GM21515 (cell line): ENCODE data around the gene MARCKS.
A peak's percentile ranks its signal among the peaks of the same experiment; 100 is the strongest.

Experiments
- ATAC-seq: cut with Tn5 transposase; IDR thresholded peaks from one replicate; pipeline ENCODE4 v1.9.1; 2021; ENCODE audit not compliant: unreplicated experiment

Gene MARCKS, protein sequence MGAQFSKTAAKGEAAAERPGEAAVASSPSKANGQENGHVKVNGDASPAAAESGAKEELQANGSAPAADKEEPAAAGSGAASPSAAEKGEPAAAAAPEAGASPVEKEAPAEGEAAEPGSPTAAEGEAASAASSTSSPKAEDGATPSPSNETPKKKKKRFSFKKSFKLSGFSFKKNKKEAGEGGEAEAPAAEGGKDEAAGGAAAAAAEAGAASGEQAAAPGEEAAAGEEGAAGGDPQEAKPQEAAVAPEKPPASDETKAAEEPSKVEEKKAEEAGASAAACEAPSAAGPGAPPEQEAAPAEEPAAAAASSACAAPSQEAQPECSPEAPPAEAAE

GRCh38 chr6:113856625-113857555 lies at the start of gene MARCKS:
TSS of gene MARCKS (plus strand) at chr6:113857345. CDS start at chr6:113857746, 401 bp downstream.
- ATAC-seq = peak; percentile 43

GRCh38 chr6:113809826-113810225 lies 47.3 kb upstream of the MARCKS start:
- ATAC-seq = peak; percentile 66

- no peak for ATAC-seq
Measured at GRCh38 chr6:113813142-113813541, 44.0 kb upstream of the MARCKS start.

DNA sequence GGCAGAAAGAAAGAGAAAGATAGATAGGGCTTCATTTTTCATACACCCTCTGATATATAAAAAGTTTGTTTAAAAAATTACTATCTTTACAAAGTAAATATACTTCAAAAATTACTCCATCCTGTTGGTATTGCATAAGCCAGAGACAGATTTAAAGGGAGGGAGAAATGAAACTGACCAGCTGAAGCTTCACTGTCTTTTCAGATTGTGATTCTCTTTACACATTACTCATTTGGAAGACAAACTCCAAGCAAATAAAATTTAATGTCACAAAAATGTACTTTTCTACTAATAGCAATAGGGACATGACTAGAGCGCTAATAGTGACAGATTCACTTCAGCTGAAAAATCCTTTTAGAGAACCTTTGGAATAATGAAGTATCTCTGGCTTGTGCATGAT lies 38.6 kb upstream of the MARCKS start:
- ATAC-seq = no peak

DNA sequence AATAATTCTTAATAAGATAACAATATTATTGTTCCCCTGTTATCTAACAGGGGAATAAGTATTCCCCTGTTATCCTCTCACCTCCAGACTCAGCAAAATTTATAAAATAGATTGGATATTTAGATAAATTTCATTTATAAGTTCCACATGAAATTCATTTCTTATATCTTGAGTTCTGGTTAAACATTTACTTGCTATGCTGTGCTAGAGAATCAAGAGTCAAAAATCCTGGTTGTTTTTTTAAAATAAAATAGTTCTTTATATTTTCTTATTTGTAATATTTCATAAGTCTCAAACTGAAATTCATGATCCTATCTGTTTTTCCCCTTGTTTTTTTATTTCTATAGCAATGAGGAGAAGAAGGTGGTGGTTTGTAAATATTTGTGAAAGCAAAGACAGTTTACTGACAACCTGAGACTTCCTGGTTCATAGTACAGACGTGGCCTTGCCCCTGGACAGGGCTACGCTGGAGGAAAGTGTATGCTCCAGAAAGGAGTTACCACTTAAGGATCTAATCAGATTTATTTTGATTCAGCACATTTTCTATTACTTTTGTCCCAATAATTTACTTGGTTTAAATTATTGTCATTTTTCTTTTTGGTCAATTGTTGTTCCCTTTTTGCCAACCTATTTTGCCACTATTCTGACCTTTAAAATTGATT lies 37.8 kb upstream of the MARCKS start:
- ATAC-seq = no peak

DNA sequence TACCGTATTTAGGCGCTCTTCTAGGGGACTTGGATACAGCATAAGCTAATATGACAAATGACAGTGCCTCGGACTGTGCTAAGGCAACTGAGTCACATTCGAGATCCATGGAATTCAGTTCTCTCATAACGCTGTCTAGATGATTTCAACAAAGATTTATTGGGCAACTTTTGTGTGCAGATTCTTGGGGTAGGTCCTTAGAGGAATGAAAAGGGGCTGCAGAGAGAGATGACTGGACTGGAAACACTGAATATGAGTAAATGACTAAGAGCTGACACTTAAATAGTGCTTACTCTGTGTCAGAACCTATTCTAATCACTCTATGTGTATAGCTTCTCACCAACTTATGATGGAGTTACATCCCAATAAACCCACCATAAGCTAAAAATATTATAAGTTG lies 36.4 kb upstream of the MARCKS start:
- ATAC-seq = no peak

GRCh38 chr6:113821445-113821844 lies 35.7 kb upstream of the MARCKS start:
- ATAC-seq = no peak

DNA sequence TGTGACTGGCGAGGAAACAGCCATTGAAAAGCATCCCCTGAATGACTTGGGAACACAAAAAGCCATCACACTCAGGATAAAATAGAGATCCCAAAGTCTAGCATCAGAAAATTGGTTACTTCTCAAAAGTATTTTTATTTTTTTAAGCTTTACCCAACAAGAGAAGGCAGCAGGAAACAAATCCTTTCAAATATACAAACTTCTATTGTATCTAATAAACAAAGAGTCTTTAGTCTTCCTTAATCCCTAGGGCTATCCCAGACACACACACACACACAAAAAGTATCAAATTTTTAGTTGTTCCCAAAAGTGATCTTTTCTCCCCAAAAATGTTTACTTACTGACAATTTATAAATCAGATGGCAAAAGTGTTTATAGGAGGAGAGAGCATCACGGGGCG lies 33.2 kb upstream of the MARCKS start:
- no peak for ATAC-seq

GRCh38 chr6:113824411-113824810 lies 32.7 kb upstream of the MARCKS start:
- ATAC-seq = no peak

DNA sequence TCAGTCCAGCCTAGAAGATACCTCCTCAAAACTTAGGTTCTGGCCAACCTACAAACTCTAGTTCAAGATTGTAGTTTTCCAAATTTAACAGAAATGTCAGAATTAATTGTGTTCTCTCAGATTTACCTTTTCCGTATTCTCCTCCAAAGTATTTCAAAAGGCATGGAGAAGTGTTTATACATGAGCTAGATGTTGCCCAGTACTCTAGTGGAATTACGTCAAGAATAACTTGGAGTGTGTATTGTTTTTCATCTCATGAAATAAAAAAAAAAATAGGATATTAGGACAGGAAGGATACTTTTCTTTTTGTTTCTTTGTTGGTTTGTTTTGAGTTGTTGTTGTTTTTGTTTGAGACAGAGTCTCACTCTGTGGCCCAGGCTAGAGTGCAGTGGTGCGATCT lies 32.3 kb upstream of the MARCKS start:
- no peak for ATAC-seq

DNA sequence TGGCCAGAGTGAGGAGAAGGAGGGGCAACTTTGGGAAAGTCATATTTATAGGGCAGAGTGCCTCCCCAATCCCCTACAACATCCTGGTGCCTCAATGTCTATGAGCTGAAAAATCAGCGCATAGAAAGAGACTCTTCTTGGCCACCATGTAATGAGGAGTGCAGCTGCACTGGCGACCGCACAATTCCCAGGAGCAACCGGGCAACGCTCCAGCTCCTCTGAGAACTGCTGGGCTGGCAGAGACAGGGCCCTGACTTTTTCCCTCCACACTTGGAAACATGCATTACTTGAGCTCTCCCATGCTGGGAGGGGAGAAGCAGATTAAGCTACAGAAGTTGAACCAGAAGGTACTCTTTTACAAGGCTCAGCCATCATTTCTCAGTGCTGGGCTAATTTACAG lies 31.4 kb upstream of the MARCKS start:
- no peak for ATAC-seq

GRCh38 chr6:113828984-113829695 lies 28.0 kb upstream of the MARCKS start:
- ATAC-seq = no peak

DNA sequence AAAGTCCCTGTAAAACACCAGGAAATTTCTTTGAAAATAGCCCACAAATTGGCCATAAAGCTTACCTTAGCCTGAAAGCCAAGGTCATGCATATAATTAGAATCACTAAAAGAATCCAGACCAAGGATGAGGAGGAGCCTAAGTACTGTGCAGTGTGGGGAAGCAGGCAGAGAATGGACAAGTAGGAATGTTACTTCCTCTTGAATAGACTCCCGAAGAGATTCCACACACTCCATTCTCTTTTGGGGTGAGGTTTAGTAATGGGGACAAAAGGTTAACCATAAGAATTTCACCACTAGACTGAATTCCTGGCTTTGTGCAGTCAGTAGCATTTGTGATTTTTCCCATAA lies 27.5 kb upstream of the MARCKS start:
- ATAC-seq = no peak

DNA sequence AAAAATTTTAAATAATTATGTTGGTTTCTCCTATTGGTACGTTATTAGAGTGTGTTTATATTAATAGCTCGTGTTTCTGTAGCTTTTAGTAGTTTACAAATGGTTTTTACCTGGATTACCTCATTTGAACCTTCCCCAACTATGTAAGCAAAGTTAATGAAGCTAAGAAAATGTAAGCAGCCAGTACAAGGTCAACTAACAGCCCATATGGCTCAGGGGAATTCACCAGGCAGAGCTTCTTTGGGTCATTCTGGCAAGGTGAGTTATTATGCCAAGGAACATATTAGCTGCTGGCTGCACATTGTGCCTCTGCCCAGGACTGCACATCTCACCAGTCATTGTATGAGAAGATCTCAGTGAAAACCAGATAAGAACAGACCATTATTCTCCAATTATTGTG lies 27.0 kb upstream of the MARCKS start:
- no peak for ATAC-seq

- ATAC-seq = no peak
Measured at GRCh38 chr6:113833537-113833936, 23.6 kb upstream of the MARCKS start.

DNA sequence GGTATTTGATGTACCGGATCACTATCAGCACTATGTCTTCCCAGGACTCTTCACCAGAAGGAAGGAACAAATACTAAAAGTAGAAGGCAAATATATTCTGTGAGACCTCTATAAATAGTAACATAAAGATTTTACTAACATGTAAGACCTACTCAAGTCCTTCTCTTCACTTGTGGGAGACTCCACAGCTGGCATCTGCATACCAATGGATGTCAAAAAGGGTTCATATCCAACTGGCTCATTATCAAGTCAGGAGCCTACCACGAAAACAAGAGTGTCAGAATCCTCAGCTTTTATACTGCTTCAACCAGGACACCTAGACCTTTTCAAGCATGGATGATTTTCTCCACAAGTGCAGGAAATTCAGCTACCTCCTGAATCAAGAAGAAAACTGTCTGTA lies 20.0 kb upstream of the MARCKS start:
- ATAC-seq = no peak

DNA sequence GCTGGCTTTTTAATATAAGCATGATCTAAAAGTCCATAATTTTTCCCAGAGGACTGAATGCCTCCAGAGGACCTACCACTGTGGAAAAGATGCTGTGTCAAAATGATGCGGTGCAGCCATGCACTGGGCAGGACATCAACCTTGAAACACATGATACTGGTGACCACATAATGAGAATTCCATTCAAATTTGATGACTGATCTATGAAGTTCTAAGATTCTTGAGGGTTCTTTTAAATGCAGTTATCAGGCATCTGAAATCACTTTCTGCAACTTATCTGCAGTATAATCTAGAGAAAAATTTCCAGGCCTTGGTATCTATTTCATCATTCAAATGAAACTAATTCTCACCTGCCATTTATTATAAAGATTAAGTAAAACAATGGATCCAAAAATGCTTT lies 15.0 kb upstream of the MARCKS start:
- ATAC-seq = no peak

DNA sequence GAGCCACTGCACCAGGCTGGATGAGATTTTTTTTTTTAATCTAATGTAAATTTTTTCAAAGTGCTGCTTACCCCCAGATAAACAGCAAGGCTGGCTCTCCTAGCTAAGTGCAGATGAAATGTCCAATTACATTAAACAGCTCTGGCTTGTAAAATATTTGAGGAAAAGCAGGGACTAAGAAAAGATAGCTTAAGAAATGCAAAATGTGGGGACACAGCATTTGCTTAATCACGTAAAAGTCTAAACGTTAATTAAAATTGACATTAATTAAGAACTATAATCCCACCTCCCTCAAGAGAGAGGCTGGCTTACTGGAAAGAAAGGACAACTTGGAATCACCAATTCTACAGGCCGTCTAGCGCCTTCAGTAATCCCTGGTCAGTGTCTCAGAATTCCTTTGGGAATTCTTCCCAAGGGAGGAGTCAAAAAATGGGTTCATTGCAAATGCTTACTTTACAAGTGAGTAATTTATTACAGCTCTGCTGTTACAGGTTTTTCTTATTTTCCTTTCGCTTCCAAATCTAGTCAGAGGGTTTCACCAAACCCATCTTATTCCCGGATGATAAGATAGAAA lies 13.6 kb upstream of the MARCKS start:
- no peak for ATAC-seq

DNA sequence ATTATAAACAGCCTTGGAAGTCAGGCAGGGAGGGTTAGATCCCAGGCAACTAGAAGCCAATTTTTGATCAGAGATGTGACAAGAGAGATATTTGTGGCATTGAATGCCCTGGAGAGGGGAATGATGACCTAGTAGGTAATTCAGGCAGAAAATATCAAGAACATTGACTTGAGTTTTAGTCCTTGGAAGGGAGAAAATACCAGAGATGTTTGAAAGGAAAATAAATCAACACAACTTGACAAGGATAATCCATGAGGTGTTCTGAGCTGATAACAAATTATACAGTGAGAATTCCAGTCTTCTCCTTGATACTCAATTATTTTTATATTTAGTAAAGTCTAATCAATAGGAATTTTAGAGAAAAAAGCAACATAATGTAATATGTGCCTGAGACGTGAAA lies 10.6 kb upstream of the MARCKS start:
- no peak for ATAC-seq

- ATAC-seq = no peak
Measured at GRCh38 chr6:113847447-113847846, 9.7 kb upstream of the MARCKS start.

DNA sequence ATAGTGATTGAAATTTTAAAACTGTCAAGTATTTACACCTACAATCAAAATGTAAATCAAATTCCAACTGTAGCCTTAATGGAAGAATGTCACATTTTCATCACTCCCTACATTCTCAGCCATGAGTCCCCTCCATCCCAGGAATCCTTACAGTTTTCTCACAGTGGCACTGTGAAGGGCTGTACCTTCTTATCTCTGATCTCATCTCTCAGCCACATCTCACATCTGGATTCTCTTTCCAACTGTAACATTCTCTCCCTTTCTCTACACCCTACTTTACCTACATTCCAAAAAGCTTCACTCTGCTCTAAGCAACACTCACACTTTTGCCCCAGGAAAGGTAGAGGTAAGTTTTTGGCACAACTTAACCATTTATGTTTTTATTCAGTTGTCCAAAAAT lies 8.9 kb upstream of the MARCKS start:
- ATAC-seq = no peak
